Astrocyte (in vitro differentiated cells and primary cell): Measurements from ENCODE around the gene ETV5. TPM values are rescaled to one million over a fixed set of nuclear protein-coding genes. Genes with fewer than 3 reads are reported as not detected.

Experiments used
- DNase-seq: peaks from one replicate; pipeline ENCODE4 v3.0.0-alpha.2; 2010; ENCODE audit warnings: low read depth
- FAIRE-seq: peaks from 2 replicates; lab custom pipeline; 2011; peaks lifted over from hg19 to GRCh38; lab: Jason Lieb, UNC
- H2AFZ ChIP-seq: 2 replicates; pipeline ENCODE4 v1.6.0; 2012; ENCODE audit warnings: low read depth, low read length, inconsistent platforms
- H3K27ac ChIP-seq: 2 replicates; pipeline ENCODE4 v1.5.1; 2011; ENCODE audit warnings: low read depth, low read length, inconsistent platforms
- H3K27me3 ChIP-seq: 2 replicates; pipeline ENCODE4 v1.6.0; 2011; ENCODE audit warnings: low read length, inconsistent platforms; ENCODE audit not compliant: insufficient read depth
- H3K36me3 ChIP-seq: 2 replicates; pipeline ENCODE4 v1.5.1; 2011; ENCODE audit warnings: low read length, inconsistent platforms; ENCODE audit not compliant: insufficient read depth
- H3K4me1 ChIP-seq: 2 replicates; pipeline ENCODE4 v1.5.1; 2011; ENCODE audit warnings: low read length, inconsistent platforms; ENCODE audit not compliant: insufficient read depth
- H3K4me2 ChIP-seq: 2 replicates; pipeline ENCODE4 v1.6.0; 2012; ENCODE audit warnings: low read length, inconsistent platforms
- H3K4me3 ChIP-seq: 2 replicates; pipeline ENCODE4 v1.5.1; 2011; ENCODE audit warnings: low read depth, mild to moderate bottlenecking, low read length, inconsistent platforms; ENCODE audit not compliant: insufficient read depth
- H3K79me2 ChIP-seq: 2 replicates; pipeline ENCODE4 v1.6.0; 2012; ENCODE audit warnings: mild to moderate bottlenecking, low read length, inconsistent platforms; ENCODE audit not compliant: insufficient read depth
- H3K9ac ChIP-seq: 2 replicates; pipeline ENCODE4 v1.6.0; 2012; ENCODE audit warnings: mild to moderate bottlenecking, low read length, inconsistent platforms
- H3K9me3 ChIP-seq: 2 replicates; pipeline ENCODE4 v1.5.1; 2012; ENCODE audit warnings: low read depth, mild to moderate bottlenecking, low read length, inconsistent platforms; ENCODE audit not compliant: insufficient read depth
- H4K20me1 ChIP-seq: 2 replicates; pipeline ENCODE4 v1.6.0; 2012; ENCODE audit warnings: low read length, inconsistent platforms; ENCODE audit not compliant: insufficient read depth
- H3K27ac Mint-ChIP-seq: one replicate; pipeline ENCODE4 v1.8.0; 2021; ENCODE audit warnings: mild to moderate bottlenecking, mixed read lengths; ENCODE audit not compliant: unreplicated experiment
- H3K27me3 Mint-ChIP-seq: one replicate; pipeline ENCODE4 v1.8.0; 2021; ENCODE audit warnings: low read depth, mixed read lengths; ENCODE audit not compliant: unreplicated experiment
- H3K36me3 Mint-ChIP-seq: one replicate; pipeline ENCODE4 v1.8.0; 2021; ENCODE audit warnings: low read depth, mixed read lengths; ENCODE audit not compliant: unreplicated experiment
- H3K4me1 Mint-ChIP-seq: one replicate; pipeline ENCODE4 v1.8.0; 2021; ENCODE audit warnings: low read depth, mixed read lengths; ENCODE audit not compliant: unreplicated experiment
- H3K4me3 Mint-ChIP-seq: one replicate; pipeline ENCODE4 v1.8.0; 2021; ENCODE audit warnings: mild to moderate bottlenecking, moderate library complexity, mixed read lengths; ENCODE audit not compliant: unreplicated experiment
- H3K9me3 Mint-ChIP-seq: one replicate; pipeline ENCODE4 v1.8.0; 2021; ENCODE audit warnings: mild to moderate bottlenecking, mixed read lengths; ENCODE audit not compliant: unreplicated experiment
- EZH2 ChIP-seq: IDR thresholded peaks from 2 replicates; pipeline ENCODE4 v1.6.1; 2012; ENCODE audit warnings: mild to moderate bottlenecking, low read length, inconsistent platforms; ENCODE audit not compliant: insufficient read depth
- total RNA-seq: library from RNA; stranded (reverse); gene quantifications from 2 replicates; pipeline ENCODE4 v1.2.1, GENCODE V29; 2021
- TF ChIP-seq, protein P1 (sequence below): IDR thresholded peaks from 2 replicates; pipeline ENCODE4 v1.5.1; 2011; ENCODE audit warnings: low read depth, mild to moderate bottlenecking, inconsistent platforms, low read length, moderate library complexity; ENCODE audit not compliant: insufficient read depth

Gene ETV5
- total RNA-seq, 1 donor from 2014 or later: 55.3 TPM

DNA sequence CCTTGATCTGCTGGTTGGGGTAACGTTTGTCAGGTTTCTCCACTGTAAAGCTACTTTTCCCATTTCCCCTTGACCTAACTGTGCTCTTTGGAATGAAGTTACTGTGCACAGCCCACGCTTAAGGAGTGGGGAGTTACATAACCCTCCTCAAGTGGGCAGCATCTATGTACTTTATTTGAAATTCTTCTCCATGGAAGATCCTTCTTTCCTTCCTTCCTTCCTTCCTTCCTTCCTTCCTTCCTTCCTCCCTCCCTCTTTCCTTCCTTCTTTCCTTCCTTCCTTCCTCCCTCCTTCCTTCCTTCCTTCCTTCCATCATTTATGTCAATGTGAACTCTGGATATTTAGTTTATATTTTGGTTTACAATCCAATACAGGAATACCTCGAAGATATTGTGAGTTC lies 94.0 kb downstream of the ETV5 start:
- Histone ChIP-seq H3K4me1 (no peaks in the 10 kb centered on the region), H3K4me3 (no peak overlapping the region), H3K79me2 (no peaks in the 10 kb centered on the region), H2AFZ (no peak overlapping the region), H3K9me3 (peaks cover 2% of the 10 kb centered on the region), H3K9ac (no peak overlapping the region), H3K27me3 (no peaks in the 10 kb centered on the region), H3K27ac (no peak overlapping the region), H3K36me3 (no peaks in the 10 kb centered on the region), H4K20me1 (no peaks in the 10 kb centered on the region), H3K4me2 (no peak overlapping the region)
- H3K4me3 Mint-ChIP-seq: no peak overlapping the region
- H3K9me3 Mint-ChIP-seq: peaks cover 22% of the 10 kb centered on the region
- FAIRE-seq (no peak), DNase-seq (no peak)
- no peak for TF ChIP-seq EZH2
- TF ChIP-seq, protein P1, sequence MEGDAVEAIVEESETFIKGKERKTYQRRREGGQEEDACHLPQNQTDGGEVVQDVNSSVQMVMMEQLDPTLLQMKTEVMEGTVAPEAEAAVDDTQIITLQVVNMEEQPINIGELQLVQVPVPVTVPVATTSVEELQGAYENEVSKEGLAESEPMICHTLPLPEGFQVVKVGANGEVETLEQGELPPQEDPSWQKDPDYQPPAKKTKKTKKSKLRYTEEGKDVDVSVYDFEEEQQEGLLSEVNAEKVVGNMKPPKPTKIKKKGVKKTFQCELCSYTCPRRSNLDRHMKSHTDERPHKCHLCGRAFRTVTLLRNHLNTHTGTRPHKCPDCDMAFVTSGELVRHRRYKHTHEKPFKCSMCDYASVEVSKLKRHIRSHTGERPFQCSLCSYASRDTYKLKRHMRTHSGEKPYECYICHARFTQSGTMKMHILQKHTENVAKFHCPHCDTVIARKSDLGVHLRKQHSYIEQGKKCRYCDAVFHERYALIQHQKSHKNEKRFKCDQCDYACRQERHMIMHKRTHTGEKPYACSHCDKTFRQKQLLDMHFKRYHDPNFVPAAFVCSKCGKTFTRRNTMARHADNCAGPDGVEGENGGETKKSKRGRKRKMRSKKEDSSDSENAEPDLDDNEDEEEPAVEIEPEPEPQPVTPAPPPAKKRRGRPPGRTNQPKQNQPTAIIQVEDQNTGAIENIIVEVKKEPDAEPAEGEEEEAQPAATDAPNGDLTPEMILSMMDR: no peak
- H3K4me1 Mint-ChIP-seq: no peaks in the 10 kb centered on the region
- H3K27me3 Mint-ChIP-seq: peaks cover 14% of the 10 kb centered on the region
- H3K36me3 Mint-ChIP-seq: peaks cover 3% of the 10 kb centered on the region
- H3K27ac Mint-ChIP-seq: no peak overlapping the region

DNA sequence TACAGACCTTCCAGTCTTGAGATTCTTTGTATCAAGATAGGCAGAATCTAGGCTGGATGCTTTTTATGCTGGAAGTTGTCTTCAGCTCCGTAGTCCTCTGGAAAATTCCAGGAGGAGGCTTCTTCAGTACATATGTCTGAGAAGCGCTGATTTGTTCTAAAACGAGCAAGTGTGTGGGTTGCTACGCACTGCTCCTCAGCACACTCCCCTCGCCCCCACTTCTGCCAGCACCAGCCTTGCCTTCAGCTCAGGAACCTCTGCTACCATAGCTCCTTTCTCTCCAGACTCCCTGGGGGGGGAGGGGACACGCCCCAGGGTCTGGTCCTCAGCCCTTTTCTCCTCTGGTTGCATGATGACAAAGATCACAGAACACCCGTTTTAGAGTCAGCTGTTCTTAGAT lies 95.6 kb downstream of the ETV5 start:
- H3K27ac ChIP-seq: no peak overlapping the region
- H3K27me3 Mint-ChIP-seq: peaks cover 14% of the 10 kb centered on the region
- no peaks in the 10 kb centered on the region for H3K27me3 ChIP-seq
- peaks cover 3% of the 10 kb centered on the region for H3K36me3 Mint-ChIP-seq
- no peaks in the 10 kb centered on the region for H3K36me3 ChIP-seq
- no peak for TF ChIP-seq EZH2
- TF ChIP-seq, protein P1: no peak
- peaks cover 2% of the 10 kb centered on the region for H3K9me3 ChIP-seq
- DNase-seq: no peak
- no peak overlapping the region for H3K9ac ChIP-seq
- H3K79me2 ChIP-seq: no peaks in the 10 kb centered on the region
- H2AFZ ChIP-seq: no peak overlapping the region
- H3K4me1 Mint-ChIP-seq: no peaks in the 10 kb centered on the region
- H3K27ac Mint-ChIP-seq: no peak overlapping the region
- H4K20me1 ChIP-seq: no peaks in the 10 kb centered on the region
- no peaks in the 10 kb centered on the region for H3K4me1 ChIP-seq
- H3K4me3 Mint-ChIP-seq: no peak overlapping the region
- H3K4me3 ChIP-seq: no peak overlapping the region
- no peak overlapping the region for H3K4me2 ChIP-seq
- H3K9me3 Mint-ChIP-seq: peaks cover 20% of the 10 kb centered on the region
- FAIRE-seq: no peak

DNA sequence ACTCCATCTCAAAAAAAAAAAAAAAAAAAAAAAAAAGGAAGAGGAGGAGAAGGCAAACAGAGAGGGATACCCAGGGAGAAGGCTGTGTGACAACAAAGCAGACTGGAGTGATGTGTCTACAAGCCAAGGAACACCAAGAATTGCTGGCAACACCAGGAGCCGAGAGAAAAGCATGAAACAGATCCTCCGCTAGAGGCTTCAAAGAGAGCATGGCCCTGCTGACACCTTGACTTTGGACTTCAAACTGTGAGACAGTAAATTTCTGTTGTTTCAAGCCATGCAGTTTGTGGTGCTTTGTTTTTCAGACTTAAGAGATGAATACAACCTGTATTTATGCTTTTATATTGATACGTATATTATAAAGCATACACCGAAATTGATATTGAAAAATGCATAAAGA lies 96.8 kb downstream of the ETV5 start:
- no peaks in the 10 kb centered on the region for H4K20me1 ChIP-seq
- H3K9ac ChIP-seq: no peak overlapping the region
- Mint-ChIP-seq H3K36me3 (peaks cover 3% of the 10 kb centered on the region), H3K9me3 (peaks cover 11% of the 10 kb centered on the region), H3K27ac (no peak overlapping the region), H3K27me3 (peaks cover 14% of the 10 kb centered on the region), H3K4me3 (no peak overlapping the region), H3K4me1 (no peaks in the 10 kb centered on the region)
- H2AFZ ChIP-seq: no peak overlapping the region
- no peaks in the 10 kb centered on the region for H3K79me2 ChIP-seq
- peaks cover 2% of the 10 kb centered on the region for H3K9me3 ChIP-seq
- no peaks in the 10 kb centered on the region for H3K36me3 ChIP-seq
- no peak overlapping the region for H3K4me3 ChIP-seq
- no peak overlapping the region for H3K27ac ChIP-seq
- H3K27me3 ChIP-seq: no peaks in the 10 kb centered on the region
- TF ChIP-seq, protein P1: no peak
- no peak for TF ChIP-seq EZH2
- DNase-seq (no peak), FAIRE-seq (no peak)
- no peaks in the 10 kb centered on the region for H3K4me1 ChIP-seq
- H3K4me2 ChIP-seq: no peak overlapping the region
